ENCODE measurements around the gene PLPPR1. TPM values are rescaled to one million over a fixed set of nuclear protein-coding genes. Genes with fewer than 3 reads are reported as not detected.

The PLPPR1 gene
- total RNA-seq, 1 experiment from 2014 or later, result 2.4 TPM

- no peak overlapping the region for H3K27ac ChIP-seq (ENCODE audit: insufficient read length, low read depth, low read length)
- no peaks in the 10 kb centered on the region for H3K27me3 ChIP-seq (ENCODE audit: insufficient read depth, low read length)
- H2BK12ac ChIP-seq (ENCODE audit: insufficient read length, low read depth, low read length), result no peak overlapping the region
- no peak overlapping the region for H3T11ph ChIP-seq (ENCODE audit: low read length)
- no peaks in the 10 kb centered on the region for H3K79me2 ChIP-seq (ENCODE audit: insufficient read depth, low read length)
- H4K5ac ChIP-seq (ENCODE audit: insufficient read length, low read depth, low read length), result no peak overlapping the region
- H4K91ac ChIP-seq (ENCODE audit: insufficient read length, low read depth, low read length), result no peak overlapping the region
- no peak overlapping the region for H3K4me2 ChIP-seq (ENCODE audit: insufficient read depth, insufficient read length, low read length)
- H3K4me1 ChIP-seq (ENCODE audit: insufficient read depth, low read length), result no peaks in the 10 kb centered on the region
- no peaks in the 10 kb centered on the region for H3K23me2 ChIP-seq (ENCODE audit: insufficient read length, low read depth, low read length, poor library complexity, severe bottlenecking)
- no peak overlapping the region for H3K14ac ChIP-seq (ENCODE audit: insufficient read depth, low read length)
- H3K9ac ChIP-seq (ENCODE audit: extremely low read depth, insufficient read length, low read length), result no peak overlapping the region
- no peak overlapping the region for H3K23ac ChIP-seq (ENCODE audit: insufficient read length, low read depth, low read length)
- H2BK5ac ChIP-seq (ENCODE audit: insufficient read length, low read length), result no peak overlapping the region
- no peak overlapping the region for H2BK20ac ChIP-seq (ENCODE audit: low read depth, low read length, poor library complexity, severe bottlenecking)
- H2AFZ ChIP-seq (ENCODE audit: low read length), result no peak overlapping the region
- no peak overlapping the region for H3K4ac ChIP-seq (ENCODE audit: low read depth, low read length)
- H2BK120ac ChIP-seq (ENCODE audit: low read depth, low read length, poor library complexity, severe bottlenecking), result no peak overlapping the region
- Mint-ChIP-seq H3K27ac (no peak overlapping the region), H3K36me3 (ENCODE audit: insufficient read depth in 1 of 3, low read depth in 3 of 3) (no peaks in the 10 kb centered on the region), H3K4me1 (peaks cover 0 to 6% of the 10 kb centered on the region in 2 experiments; a peak in 2 of 4 replicates), H3K27me3 (ENCODE audit: low read depth) (peaks cover under 1% of the 10 kb centered on the region; the same call in 1 of the 2 replicates), H3K9me3 (no peaks in the 10 kb centered on the region), H3K4me3 (no peak overlapping the region)
- H3K18ac ChIP-seq (ENCODE audit: insufficient read length, low read depth, low read length), result no peak overlapping the region
- H3K56ac ChIP-seq (ENCODE audit: insufficient read length, low read depth, low read length), result no peak overlapping the region
- no peaks in the 10 kb centered on the region for H3K79me1 ChIP-seq (ENCODE audit: insufficient read depth, low read depth, low read length, poor library complexity, severe bottlenecking)
- no peak overlapping the region for H4K8ac ChIP-seq (replicated peaks; ENCODE audit: insufficient read length, low read depth, low read length)
- H4K20me1 ChIP-seq (ENCODE audit: control insufficient read depth, insufficient read depth, insufficient read length), result no peaks in the 10 kb centered on the region
- H2AK5ac ChIP-seq (ENCODE audit: insufficient read length, low read length), result no peak overlapping the region
- no peak overlapping the region for H2BK15ac ChIP-seq (ENCODE audit: low read depth, low read length)
- no CpG with 5 or more reads among the region's 1 CpG for WGBS (ENCODE audit: extremely low coverage, insufficient read length, low lambda C conversion rate)
- TF ChIP-seq, protein P1, sequence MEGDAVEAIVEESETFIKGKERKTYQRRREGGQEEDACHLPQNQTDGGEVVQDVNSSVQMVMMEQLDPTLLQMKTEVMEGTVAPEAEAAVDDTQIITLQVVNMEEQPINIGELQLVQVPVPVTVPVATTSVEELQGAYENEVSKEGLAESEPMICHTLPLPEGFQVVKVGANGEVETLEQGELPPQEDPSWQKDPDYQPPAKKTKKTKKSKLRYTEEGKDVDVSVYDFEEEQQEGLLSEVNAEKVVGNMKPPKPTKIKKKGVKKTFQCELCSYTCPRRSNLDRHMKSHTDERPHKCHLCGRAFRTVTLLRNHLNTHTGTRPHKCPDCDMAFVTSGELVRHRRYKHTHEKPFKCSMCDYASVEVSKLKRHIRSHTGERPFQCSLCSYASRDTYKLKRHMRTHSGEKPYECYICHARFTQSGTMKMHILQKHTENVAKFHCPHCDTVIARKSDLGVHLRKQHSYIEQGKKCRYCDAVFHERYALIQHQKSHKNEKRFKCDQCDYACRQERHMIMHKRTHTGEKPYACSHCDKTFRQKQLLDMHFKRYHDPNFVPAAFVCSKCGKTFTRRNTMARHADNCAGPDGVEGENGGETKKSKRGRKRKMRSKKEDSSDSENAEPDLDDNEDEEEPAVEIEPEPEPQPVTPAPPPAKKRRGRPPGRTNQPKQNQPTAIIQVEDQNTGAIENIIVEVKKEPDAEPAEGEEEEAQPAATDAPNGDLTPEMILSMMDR (conservative IDR thresholded peaks at IDR 0.05), result no peak
- no peaks in the 10 kb centered on the region for H3K9me3 ChIP-seq (ENCODE audit: control insufficient read depth, low read depth, low read length)
- no peak for DNase-seq
Observed at GRCh38 chr9:101350285-101350684, 321.8 kb downstream of the PLPPR1 start.
